ENCODE data around the gene PARM1.

PARM1 gene

DNA sequence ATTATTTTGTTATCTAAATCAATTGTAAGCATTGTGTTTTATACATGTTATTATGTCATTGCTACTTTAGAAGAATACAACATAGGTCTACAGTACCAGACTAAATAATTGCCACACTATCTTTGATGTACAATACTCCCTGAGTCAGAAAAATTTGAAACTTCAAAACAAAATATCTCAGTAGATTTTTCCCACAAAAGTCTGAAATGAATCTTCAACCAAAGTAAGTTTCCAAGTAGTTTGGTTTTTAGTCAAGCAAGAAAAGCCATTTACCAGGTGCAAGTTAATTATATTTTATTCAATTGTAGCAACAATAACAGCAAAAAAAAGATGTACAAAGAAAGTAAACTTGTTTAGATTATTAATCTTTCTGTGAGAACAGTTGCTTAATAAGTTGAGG is 11.4 kb upstream of the PARM1 start:
- in situ Hi-C loops (cut with HindIII; ENCODE audit: low sequenced_read_pairs), result no loop called here
- TF ChIP-seq, protein P1, sequence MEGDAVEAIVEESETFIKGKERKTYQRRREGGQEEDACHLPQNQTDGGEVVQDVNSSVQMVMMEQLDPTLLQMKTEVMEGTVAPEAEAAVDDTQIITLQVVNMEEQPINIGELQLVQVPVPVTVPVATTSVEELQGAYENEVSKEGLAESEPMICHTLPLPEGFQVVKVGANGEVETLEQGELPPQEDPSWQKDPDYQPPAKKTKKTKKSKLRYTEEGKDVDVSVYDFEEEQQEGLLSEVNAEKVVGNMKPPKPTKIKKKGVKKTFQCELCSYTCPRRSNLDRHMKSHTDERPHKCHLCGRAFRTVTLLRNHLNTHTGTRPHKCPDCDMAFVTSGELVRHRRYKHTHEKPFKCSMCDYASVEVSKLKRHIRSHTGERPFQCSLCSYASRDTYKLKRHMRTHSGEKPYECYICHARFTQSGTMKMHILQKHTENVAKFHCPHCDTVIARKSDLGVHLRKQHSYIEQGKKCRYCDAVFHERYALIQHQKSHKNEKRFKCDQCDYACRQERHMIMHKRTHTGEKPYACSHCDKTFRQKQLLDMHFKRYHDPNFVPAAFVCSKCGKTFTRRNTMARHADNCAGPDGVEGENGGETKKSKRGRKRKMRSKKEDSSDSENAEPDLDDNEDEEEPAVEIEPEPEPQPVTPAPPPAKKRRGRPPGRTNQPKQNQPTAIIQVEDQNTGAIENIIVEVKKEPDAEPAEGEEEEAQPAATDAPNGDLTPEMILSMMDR (IDR thresholded peaks at IDR 0.05; ENCODE audit: low read depth, low read length), result no peak

DNA sequence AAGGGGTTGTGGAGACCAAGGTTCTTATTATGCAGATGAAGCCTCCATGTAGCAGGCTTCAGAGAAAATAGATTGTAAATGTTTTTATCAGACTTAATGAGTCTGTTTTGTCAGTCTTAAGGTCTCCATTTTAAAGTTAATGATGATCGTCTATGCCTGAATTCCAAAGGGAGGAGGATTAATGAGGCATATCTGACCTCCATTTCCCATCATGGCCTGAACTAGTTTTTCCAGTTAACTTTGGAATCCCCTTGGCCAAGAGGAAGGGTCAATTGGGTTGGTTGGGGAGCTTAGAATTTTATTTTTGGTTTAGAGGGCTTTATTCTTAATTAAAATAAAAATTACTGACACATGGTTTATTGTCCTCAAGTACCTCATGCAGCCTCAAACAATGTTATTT is 6.9 kb upstream of the PARM1 start:
- no peak for DNase-seq (ENCODE audit: low read depth, low spot score)
- TF ChIP-seq, protein P1 (IDR thresholded peaks at IDR 0.05; ENCODE audit: low read depth, low read length), result no peak
- in situ Hi-C loops (cut with HindIII; ENCODE audit: low sequenced_read_pairs), result no loop called here

More for the DNA sequence above, 11.4 kb upstream of the PARM1 start:
- DNase-seq (ENCODE audit: low read depth, low spot score), result no peak
- H3K4me3 ChIP-seq (ENCODE audit: low read depth, low read length), result no peak overlapping the region

DNA sequence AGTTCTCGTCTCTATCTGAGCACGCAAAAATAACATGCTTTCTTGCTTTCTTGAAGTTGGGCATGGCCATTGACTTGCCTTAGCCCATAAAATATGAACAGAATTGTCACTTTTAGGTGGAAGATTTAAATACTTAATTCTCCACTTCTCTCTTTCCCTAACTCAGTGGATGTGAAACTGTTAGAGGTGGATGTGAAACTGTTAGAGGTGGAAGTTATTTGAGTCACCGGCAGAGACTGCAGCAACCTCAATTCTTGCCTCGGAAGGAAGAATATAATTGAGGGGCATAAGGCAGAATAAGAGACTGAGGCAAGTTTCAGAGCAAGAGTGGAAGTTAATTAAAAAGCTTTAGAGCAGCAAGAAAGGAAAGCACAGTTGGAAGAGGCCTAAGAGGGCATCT is 2.8 kb upstream of the PARM1 start:
- DNase-seq (ENCODE audit: low read depth, low spot score), result no peak
- TF ChIP-seq, protein P1 (IDR thresholded peaks at IDR 0.05; ENCODE audit: low read depth, low read length), result no peak
- no peak overlapping the region for H3K4me3 ChIP-seq (ENCODE audit: low read depth, low read length)
- in situ Hi-C loops (cut with HindIII; ENCODE audit: low sequenced_read_pairs), result no loop called here

More for the DNA sequence above, 6.9 kb upstream of the PARM1 start:
- no peak overlapping the region for H3K4me3 ChIP-seq (ENCODE audit: low read depth, low read length)

DNA sequence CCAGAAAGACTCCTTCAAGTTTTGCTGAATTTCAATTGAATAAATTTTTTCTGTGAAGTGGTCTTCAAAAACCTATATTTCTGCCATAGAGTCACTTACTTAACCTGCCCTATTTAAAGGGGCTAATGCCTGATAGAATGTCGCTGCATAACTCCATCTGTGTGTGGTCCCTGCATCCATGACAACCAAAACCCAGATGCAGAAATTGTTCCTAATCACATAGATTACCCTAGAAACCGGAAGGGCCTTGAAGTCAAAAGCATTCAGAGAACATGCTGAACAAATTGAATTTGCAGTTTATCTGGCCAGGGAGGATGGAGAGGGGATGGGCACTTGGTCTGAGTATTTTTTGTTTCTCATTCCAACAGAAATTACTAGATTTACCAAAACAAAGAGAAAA is 1.5 kb upstream of the PARM1 start:
- TF ChIP-seq, protein P1 (IDR thresholded peaks at IDR 0.05; ENCODE audit: low read depth, low read length), result no peak
- in situ Hi-C loops (cut with HindIII; ENCODE audit: low sequenced_read_pairs), result no loop called here
- no peak overlapping the region for H3K4me3 ChIP-seq (ENCODE audit: low read depth, low read length)
- DNase-seq (ENCODE audit: low read depth, low spot score), result no peak

DNA sequence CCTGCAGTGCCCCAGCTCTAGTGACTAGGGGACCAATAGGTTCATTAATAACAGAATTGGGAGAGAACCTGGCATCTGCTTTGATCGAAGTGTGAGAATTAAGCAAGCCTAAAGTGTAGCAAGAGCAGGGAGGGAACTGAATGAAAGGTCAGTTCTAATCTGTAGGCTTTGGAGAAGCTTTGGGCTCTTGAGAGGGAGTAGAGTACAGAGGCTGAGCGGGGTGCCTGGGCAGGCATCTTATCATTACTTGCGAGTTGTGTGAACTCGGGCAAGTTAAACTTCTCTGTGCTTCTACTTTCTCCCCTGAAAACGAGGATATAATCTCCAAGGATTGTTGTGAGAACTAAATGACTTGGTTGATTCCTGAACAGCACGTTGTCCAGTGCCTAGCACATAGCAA is 906 bp upstream of the PARM1 start:
- no peak overlapping the region for H3K4me3 ChIP-seq (ENCODE audit: low read depth, low read length)
- TF ChIP-seq, protein P1 (IDR thresholded peaks at IDR 0.05; ENCODE audit: low read depth, low read length), result peak; percentile 0
- in situ Hi-C loops (cut with HindIII; ENCODE audit: low sequenced_read_pairs), result no loop called here
- no peak for DNase-seq (ENCODE audit: low read depth, low spot score)

DNA sequence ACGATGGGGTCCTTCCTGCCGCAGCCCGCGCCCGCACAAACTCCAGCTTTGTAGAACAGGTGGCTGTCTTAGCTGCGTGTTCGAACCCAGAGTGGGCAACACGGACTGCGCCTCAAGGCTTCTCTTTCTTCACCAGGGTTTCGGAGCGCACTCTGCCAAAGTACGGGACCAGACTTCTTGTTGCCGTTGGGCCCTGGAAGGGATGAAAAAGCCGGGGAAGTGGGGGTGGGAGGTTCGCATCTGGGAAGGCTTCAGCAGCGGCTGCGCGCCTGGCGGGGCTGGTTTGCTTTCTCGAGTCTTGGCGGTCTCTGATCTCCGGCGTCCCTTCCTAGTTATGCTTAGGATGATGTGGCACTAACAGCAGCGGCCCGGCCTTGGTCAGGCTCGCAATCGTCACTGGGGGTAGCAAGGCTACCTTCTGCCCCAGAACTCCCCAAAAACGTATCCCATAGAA is 673 bp downstream of the PARM1 start:
- in situ Hi-C loops (cut with HindIII; ENCODE audit: low sequenced_read_pairs), result no loop called here
- H3K4me3 ChIP-seq (ENCODE audit: low read depth, low read length), result peak overlapping the region; percentile 40
- TF ChIP-seq, protein P1 (IDR thresholded peaks at IDR 0.05; ENCODE audit: low read depth, low read length), result no peak
- DNase-seq (ENCODE audit: low read depth, low spot score), result peak; percentile 19

Data from astrocyte of the spinal cord (primary cell).